Ovary (tissue), 1 donor: ENCODE data around the gene HDAC2.

ENCODE experiments used
- EP300 ChIP-seq: sonication (generic); formaldehyde crosslinking; IDR thresholded peaks from one replicate; pipeline ENCODE4 v1.6.1; 2017; ENCODE audit warnings: antibody characterized with exemption
- POLR2A ChIP-seq: fragments of 450-650 bp; IDR thresholded peaks from one replicate; pipeline ENCODE4 v1.6.1; 2017; ENCODE audit warnings: antibody characterized with exemption, mild to moderate bottlenecking, moderate library complexity

DNA sequence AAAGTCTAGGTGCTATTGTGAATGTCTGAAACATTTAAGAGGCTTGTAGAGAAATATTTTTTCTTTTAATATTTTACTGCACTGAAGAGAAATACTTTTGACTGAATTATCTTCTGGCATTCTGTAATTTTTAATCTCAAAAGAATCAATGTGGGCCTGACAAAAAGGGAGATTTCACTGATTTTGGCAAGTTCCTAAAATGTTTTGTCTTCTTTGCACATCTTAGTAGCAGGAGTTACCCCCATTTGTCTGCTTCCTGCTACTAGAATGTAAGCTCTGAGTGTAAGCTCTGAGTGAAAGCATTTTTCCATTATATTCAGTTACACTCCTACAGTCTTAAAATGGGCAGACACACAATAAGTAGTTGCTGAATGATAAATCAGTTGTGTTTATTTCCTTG is 31.1 kb downstream of the HDAC2 start:
- no peak for TF ChIP-seq POLR2A
- no peak for TF ChIP-seq EP300
